ENCODE data around the gene ST6GALNAC6.
"Not testable (repeated sequence)": the region's sequence is repeated elsewhere in the genome, so short reads cannot be mapped to it uniquely, and the experiment has no call there.

Gene ST6GALNAC6

DNA sequence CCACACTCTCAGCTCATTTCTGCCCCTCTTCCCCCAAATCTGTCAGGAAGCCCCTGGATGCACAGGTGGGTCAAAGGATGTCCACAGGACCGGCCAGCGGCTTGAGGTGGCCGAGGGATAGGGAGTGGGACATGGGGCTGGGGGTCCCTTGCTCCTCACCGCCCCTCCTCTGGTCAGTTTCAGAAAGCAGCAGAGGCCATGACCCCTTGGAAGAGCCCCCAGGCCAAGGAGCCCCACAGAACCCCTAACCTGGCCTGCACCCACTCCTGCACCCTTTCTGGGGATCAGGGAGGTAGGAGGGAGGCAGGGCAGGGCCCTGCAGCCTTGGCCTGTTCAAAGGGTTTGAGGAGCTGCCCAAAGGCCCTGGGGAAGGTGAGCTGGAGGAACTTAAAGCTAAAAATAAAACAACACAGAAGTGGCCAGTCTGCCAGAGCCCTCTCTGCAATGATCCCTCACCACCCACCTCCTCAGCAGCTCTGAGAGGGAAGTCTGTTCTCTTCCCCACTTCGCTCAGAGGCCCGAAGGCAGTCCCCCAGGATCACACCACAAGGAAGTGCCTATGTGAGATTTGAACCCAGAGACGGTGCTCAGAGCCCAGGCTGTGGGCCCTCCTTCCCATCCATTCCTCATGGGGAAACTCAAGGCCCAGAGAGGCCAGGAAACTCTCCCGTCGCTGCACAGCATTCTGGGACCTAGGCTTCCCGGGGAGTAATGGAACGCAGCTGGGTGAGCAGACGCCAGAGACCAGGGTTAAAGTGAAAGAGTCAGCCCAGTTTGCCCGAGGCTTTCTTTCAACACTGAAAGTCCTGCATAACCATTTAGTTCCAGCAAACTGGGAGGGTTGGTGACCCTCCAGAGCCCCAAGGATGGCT is 45.9 kb downstream of the ST6GALNAC6 start:
- Histone ChIP-seq H3K4me1 (ENCODE audit: control insufficient read depth, insufficient read depth, low read length) (peaks cover 16% of the 10 kb centered on the region), H3K9me3 (ENCODE audit: control insufficient read depth in 2 of 2, low read length in 2 of 2) (peaks cover 0 to 8% of the 10 kb centered on the region in 2 donors), H3K27ac (ENCODE audit: low read length) (no peak overlapping the region), H3K27me3 (ENCODE audit: control insufficient read depth in 1 of 2, insufficient read depth in 2 of 2, low read length in 2 of 2) (no peaks in the 10 kb centered on the region), H3K36me3 (ENCODE audit: control insufficient read depth in 2 of 2, insufficient read depth in 2 of 2, low read length in 2 of 2) (no peaks in the 10 kb centered on the region), H3K9ac (ENCODE audit: low read length in 2 of 2) (peak overlapping the region; percentile 59 to 60), H3K4me3 (ENCODE audit: low read length in 2 of 2) (peak overlapping the region; percentile 60 to 76)

DNA sequence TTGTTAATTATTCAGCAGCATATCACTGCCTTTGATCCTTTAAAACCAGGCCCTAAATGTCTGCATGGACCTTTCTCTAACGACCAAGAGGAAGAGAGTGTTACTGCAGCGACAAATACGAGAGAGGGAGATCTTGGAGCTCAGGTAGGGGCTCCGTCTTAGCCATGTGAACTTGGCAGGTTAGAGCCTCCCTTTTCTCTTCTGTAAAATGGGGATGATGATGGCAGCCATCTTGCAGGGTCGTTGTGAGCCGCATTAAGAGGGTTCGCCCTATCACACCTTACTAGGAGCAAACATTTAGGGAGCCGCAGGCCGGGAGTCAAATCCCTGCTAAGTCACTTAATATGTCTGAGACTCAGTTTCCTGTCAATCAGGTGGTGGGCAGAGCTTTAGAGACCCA is 46.6 kb downstream of the ST6GALNAC6 start:
- peak overlapping the region; percentile 25 to 76 for H3K4me3 ChIP-seq (ENCODE audit: low read length in 2 of 2)
- no peaks in the 10 kb centered on the region for H3K27me3 ChIP-seq (ENCODE audit: control insufficient read depth in 1 of 2, insufficient read depth in 2 of 2, low read length in 2 of 2)
- peaks cover 17% of the 10 kb centered on the region for H3K4me1 ChIP-seq (ENCODE audit: control insufficient read depth, insufficient read depth, low read length)
- H3K9ac ChIP-seq (ENCODE audit: low read length in 2 of 2) = peak overlapping the region; percentile 33 to 60
- H3K27ac ChIP-seq (ENCODE audit: low read length) = peak overlapping the region; percentile 11
- no peaks in the 10 kb centered on the region for H3K36me3 ChIP-seq (ENCODE audit: control insufficient read depth in 2 of 2, insufficient read depth in 2 of 2, low read length in 2 of 2)
- H3K9me3 ChIP-seq (ENCODE audit: control insufficient read depth in 2 of 2, low read length in 2 of 2) = peaks cover 0 to 8% of the 10 kb centered on the region in 2 donors

DNA sequence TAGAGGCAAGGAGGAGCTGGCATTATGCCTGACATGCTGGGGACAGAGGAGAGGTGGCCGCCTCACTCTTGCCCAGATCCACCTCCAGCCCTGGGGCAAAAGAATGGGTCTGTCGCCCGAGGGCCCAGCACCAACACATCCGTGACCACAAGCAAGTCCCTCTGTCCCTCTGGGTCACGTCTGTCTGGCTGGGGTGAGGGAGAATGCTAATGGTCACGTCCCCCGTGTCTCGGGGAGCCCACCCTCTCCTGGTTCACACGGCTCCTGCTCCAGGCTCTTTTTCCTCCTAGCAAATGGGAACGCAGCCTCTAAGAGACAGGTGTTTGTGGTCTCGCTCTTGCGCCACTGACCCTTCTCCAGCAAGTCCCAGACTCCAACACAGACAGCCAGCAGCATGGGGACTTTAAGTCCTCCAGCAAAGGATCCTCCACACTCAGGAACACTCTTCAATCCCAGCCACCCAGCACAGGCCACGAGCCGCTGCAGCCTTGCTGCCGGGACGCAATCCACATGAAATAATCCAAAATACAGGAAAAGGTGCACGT is 49.0 kb downstream of the ST6GALNAC6 start:
- H3K4me3 ChIP-seq (ENCODE audit: low read length in 2 of 2) = peak overlapping the region in 1 of 2 donors; percentile 47
- no peak overlapping the region for H3K9ac ChIP-seq (ENCODE audit: low read length in 2 of 2)
- peaks cover 0 to 8% of the 10 kb centered on the region in 2 donors for H3K9me3 ChIP-seq (ENCODE audit: control insufficient read depth in 2 of 2, low read length in 2 of 2)
- H3K27ac ChIP-seq (ENCODE audit: low read length) = no peak overlapping the region
- H3K27me3 ChIP-seq (ENCODE audit: control insufficient read depth in 1 of 2, insufficient read depth in 2 of 2, low read length in 2 of 2) = no peaks in the 10 kb centered on the region
- no peaks in the 10 kb centered on the region for H3K36me3 ChIP-seq (ENCODE audit: control insufficient read depth in 2 of 2, insufficient read depth in 2 of 2, low read length in 2 of 2)
- peaks cover 19% of the 10 kb centered on the region for H3K4me1 ChIP-seq (ENCODE audit: control insufficient read depth, insufficient read depth, low read length)

DNA sequence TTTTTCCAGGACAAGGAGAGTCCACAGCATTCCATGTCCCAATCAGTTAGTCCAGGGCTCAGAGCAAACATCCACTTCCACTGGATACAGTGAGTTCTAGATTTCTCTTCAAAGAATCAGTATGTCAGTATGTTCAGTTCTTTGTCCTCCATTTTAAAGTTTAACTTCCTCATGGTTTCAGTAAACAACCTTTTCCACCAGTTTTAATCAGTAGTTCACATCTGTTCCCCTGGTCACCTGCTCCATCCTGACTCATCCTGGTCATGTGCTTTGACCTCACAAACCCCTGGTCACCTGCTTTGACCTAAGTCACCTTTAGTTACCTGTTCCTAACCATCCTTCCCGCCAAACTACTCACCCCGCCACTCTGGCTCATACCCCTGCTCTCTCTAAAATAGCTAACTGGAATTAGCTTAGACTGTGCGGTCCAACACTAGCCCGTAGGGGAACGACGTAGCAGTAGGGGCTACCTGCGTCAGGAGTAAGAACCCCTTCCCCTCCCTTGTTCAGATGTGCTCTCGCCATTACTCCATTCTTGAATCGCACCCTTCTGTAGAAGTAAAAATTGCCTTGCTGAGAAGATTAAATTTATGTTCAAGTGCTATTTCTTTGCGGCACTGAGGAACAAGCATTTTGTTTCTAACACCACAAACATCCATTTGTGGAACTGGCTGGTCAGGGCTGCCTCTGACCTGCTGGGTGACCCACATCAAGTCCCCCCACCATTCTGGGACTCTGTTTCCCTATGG is 50.5 kb downstream of the ST6GALNAC6 start:
- H3K27me3 ChIP-seq (ENCODE audit: control insufficient read depth in 1 of 2, insufficient read depth in 2 of 2, low read length in 2 of 2) = no peaks in the 10 kb centered on the region
- peaks cover 0 to 8% of the 10 kb centered on the region in 2 donors for H3K9me3 ChIP-seq (ENCODE audit: control insufficient read depth in 2 of 2, low read length in 2 of 2)
- H3K9ac ChIP-seq (ENCODE audit: low read length in 2 of 2) = no peak overlapping the region
- H3K4me1 ChIP-seq (ENCODE audit: control insufficient read depth, insufficient read depth, low read length) = peaks cover 14% of the 10 kb centered on the region
- no peak overlapping the region for H3K27ac ChIP-seq (ENCODE audit: low read length)
- no peak overlapping the region for H3K4me3 ChIP-seq (ENCODE audit: low read length in 2 of 2)
- no peaks in the 10 kb centered on the region for H3K36me3 ChIP-seq (ENCODE audit: control insufficient read depth in 2 of 2, insufficient read depth in 2 of 2, low read length in 2 of 2)

DNA sequence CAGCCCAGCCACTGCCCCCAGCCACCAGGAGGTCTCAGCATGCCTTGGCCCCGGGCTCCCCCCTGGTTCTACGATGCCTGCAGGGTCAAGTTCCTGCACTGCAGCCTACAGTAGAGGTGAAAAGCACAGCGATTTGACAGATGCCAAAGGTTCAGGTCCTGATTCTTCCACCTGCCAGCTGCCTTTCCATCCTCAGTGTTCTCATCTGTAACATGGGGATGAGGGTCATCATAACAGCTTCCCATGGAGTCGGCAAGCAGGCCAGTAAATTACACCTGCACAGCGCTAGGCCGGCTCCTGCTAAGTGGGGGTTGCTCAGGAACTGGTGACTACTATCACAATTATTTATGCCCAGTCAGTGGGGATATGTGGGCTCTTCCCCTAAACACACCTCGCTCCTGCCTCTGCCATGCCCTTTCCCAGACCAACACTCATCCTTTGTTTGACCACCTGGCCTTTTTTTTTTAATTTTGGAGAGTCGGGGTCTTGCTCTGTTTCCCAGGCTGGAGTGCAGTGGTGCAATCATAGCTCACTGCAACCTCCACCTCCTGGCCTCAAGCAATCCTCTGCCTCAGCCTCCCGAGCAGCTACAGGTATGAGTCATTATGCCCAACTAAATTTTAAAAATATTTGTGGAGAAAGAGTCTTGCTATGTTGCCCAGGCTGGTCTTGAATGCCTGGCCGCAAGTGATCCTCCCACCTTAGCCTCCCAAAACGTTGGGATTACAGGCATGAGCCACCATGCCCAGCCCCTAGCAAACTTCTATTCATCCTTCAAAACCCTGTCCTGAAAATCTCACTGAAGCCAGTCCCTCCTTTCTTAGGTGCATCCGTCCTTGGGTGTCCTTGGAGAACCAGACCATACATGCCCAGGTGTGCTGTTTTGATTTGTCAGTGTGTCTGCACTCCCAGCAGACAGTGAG is 51.3 kb downstream of the ST6GALNAC6 start:
- H3K9me3 ChIP-seq (ENCODE audit: control insufficient read depth in 2 of 2, low read length in 2 of 2) = peaks cover 0 to 8% of the 10 kb centered on the region in 2 donors
- peaks cover 11% of the 10 kb centered on the region for H3K4me1 ChIP-seq (ENCODE audit: control insufficient read depth, insufficient read depth, low read length)
- H3K9ac ChIP-seq (ENCODE audit: low read length in 2 of 2) = no peak overlapping the region
- no peak overlapping the region for H3K4me3 ChIP-seq (ENCODE audit: low read length in 2 of 2)
- H3K36me3 ChIP-seq (ENCODE audit: control insufficient read depth in 2 of 2, insufficient read depth in 2 of 2, low read length in 2 of 2) = no peaks in the 10 kb centered on the region
- H3K27ac ChIP-seq (ENCODE audit: low read length) = no peak overlapping the region
- H3K27me3 ChIP-seq (ENCODE audit: control insufficient read depth in 1 of 2, insufficient read depth in 2 of 2, low read length in 2 of 2) = no peaks in the 10 kb centered on the region

DNA sequence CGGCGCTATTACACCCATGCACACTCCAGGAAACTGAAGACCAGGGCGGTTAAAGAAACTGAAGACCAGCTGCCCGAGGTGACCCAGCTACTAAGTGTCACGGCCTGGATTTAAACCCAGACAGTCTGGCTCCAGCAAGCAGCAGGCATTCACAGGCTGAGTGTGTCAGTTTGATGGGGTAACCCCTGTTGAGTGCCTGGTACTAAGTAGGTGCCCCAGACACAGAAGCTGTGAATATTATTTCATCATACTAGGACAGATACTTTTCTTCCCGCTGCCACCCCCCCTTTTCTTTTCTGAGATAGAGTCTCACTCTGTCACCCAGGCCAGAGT is 52.3 kb downstream of the ST6GALNAC6 start:
- no peak overlapping the region for H3K9ac ChIP-seq (ENCODE audit: low read length in 2 of 2)
- no peaks in the 10 kb centered on the region for H3K27me3 ChIP-seq (ENCODE audit: control insufficient read depth in 1 of 2, insufficient read depth in 2 of 2, low read length in 2 of 2)
- H3K36me3 ChIP-seq (ENCODE audit: control insufficient read depth in 2 of 2, insufficient read depth in 2 of 2, low read length in 2 of 2) = no peaks in the 10 kb centered on the region
- no peak overlapping the region for H3K27ac ChIP-seq (ENCODE audit: low read length)
- peaks cover 0 to 8% of the 10 kb centered on the region in 2 donors for H3K9me3 ChIP-seq (ENCODE audit: control insufficient read depth in 2 of 2, low read length in 2 of 2)
- H3K4me1 ChIP-seq (ENCODE audit: control insufficient read depth, insufficient read depth, low read length) = peaks cover 11% of the 10 kb centered on the region
- no peak overlapping the region for H3K4me3 ChIP-seq (ENCODE audit: low read length in 2 of 2)

DNA sequence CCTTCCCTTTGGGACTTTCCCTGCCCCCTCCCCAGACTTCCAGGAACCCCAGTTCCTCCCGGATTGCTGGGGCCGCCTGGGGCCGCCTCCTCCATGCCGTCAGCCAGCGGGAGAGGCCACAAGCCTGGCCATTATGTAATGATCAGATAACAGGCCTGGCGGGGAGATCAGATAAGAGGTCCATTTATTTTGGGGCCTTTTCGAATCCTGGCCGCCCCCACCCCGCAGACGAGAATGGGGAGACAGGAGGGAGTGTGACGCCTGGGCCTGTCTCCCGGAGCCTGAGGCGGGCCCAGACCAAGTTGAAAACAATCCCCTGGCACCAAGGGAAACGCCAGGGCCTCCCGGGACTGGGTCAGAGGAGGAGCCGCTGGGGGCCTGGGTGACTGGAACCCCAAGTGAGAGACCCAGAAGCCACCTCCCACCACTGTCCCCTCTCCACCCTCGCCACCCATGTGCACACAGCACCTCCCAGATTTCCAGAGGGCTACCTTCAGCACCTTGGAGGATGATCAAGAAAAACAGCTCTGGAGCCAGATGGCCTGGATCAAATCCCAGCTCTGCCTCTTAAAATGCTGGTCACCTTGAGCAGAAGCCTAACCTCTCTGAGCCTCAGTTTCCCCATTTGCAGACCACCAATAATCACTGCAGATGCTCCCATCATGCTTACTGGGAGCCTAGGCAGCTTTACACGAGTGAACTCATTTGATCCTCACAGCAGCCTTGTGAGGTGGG is 52.8 kb downstream of the ST6GALNAC6 start:
- Histone ChIP-seq H3K4me1 (ENCODE audit: control insufficient read depth, insufficient read depth, low read length) (peaks cover 11% of the 10 kb centered on the region), H3K4me3 (ENCODE audit: low read length in 2 of 2) (no peak overlapping the region), H3K27ac (ENCODE audit: low read length) (peak overlapping the region; percentile 11), H3K27me3 (ENCODE audit: control insufficient read depth in 1 of 2, insufficient read depth in 2 of 2, low read length in 2 of 2) (no peaks in the 10 kb centered on the region), H3K9me3 (ENCODE audit: control insufficient read depth in 2 of 2, low read length in 2 of 2) (peaks cover 0 to 8% of the 10 kb centered on the region in 2 donors), H3K9ac (ENCODE audit: low read length in 2 of 2) (no peak overlapping the region), H3K36me3 (ENCODE audit: control insufficient read depth in 2 of 2, insufficient read depth in 2 of 2, low read length in 2 of 2) (no peaks in the 10 kb centered on the region)

DNA sequence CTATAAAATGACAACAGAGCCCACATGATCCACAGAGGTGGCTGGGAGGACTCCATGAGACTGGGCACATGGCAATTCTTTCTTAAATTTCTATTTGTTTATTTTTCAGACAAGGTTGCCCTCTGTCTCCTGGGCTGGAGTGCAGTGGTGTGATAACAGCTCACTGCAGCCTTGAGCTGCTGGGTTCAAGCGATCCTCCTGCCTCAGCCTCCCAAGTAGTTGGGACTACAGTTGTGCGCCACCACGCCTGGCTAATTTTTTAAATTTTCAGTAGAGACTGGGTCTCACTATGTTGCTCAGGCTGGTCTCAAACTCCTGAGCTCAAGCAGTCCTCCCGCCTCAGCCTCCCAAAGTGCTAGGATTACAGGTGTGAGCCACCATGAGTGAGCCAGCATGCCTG is 53.8 kb downstream of the ST6GALNAC6 start:
- not testable (repeated sequence) for H3K4me3 ChIP-seq (ENCODE audit: low read length in 2 of 2); H3K9me3 ChIP-seq (ENCODE audit: control insufficient read depth in 2 of 2, low read length in 2 of 2); H3K27me3 ChIP-seq (ENCODE audit: control insufficient read depth in 1 of 2, insufficient read depth in 2 of 2, low read length in 2 of 2); H3K36me3 ChIP-seq (ENCODE audit: control insufficient read depth in 2 of 2, insufficient read depth in 2 of 2, low read length in 2 of 2); H3K9ac ChIP-seq (ENCODE audit: low read length in 2 of 2)
- H3K27ac ChIP-seq (ENCODE audit: low read length) = peak overlapping the region; percentile 46
- H3K4me1 ChIP-seq (ENCODE audit: control insufficient read depth, insufficient read depth, low read length) = peaks cover 11% of the 10 kb centered on the region

DNA sequence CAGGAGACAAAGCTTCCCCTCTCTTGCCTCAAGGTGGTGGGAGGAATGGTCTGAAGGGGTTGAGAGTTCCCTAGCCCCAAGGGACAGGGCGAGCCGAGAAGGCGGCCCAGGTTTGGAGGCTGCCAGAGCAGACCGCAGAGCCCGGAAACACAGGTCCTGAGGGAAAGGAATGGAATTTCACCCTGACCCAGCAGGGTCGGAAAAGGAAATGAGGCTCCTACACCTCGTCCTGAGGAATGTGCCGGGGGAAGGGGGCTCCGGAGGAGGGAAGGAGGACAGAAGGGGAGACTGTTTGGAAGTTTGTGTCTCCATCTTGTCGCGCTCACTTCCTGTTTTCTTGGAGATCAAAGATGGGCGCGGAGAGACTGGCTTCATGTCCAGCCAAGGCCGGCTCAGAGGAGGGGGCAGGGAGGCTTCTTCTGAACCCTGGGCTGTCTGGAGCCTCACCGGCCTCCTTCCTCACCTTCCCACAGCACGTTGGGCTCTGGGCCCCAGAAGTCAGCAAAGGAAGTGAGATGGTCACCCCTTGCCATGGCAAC is 54.5 kb downstream of the ST6GALNAC6 start:
- no peak overlapping the region for H3K9ac ChIP-seq (ENCODE audit: low read length in 2 of 2)
- no peaks in the 10 kb centered on the region for H3K27me3 ChIP-seq (ENCODE audit: control insufficient read depth in 1 of 2, insufficient read depth in 2 of 2, low read length in 2 of 2)
- H3K4me3 ChIP-seq (ENCODE audit: low read length in 2 of 2) = no peak overlapping the region
- H3K27ac ChIP-seq (ENCODE audit: low read length) = peak overlapping the region; percentile 46
- H3K9me3 ChIP-seq (ENCODE audit: control insufficient read depth in 2 of 2, low read length in 2 of 2) = peaks cover 0 to 8% of the 10 kb centered on the region in 2 donors
- no peaks in the 10 kb centered on the region for H3K36me3 ChIP-seq (ENCODE audit: control insufficient read depth in 2 of 2, insufficient read depth in 2 of 2, low read length in 2 of 2)
- peaks cover 11% of the 10 kb centered on the region for H3K4me1 ChIP-seq (ENCODE audit: control insufficient read depth, insufficient read depth, low read length)
